ENCODE results near the gene POFUT2. TPM values are rescaled to one million over a fixed set of nuclear protein-coding genes. Genes with fewer than 3 reads are reported as not detected.

The POFUT2 gene
- total RNA-seq, 1 experiment from 2014 or later = 33.0 TPM

DNA sequence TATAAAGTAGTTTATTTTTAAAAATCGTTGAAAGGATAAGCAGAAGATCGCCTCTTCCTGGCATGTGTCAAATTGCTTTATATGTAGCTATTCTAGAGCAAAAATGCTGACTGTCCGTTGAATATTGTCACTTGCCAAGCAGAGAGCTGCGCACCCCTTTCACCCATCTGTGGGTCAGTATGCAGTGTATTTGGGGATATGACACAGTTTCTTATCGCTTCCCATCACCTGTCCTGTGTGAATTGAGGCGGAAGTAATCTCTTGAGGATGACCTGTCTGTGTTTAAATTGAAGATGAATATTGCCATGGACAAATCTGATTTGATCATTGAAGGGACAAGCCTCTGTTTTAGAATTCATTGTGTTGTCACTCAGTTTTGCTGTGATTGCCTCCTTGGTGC is 52.2 kb downstream of the POFUT2 start:
- Histone ChIP-seq H3K4me3 (no peak overlapping the region), H3K36me3 (no peaks in the 10 kb centered on the region), H3K27me3 (peaks cover 10% of the 10 kb centered on the region), H3K9me3 (peaks cover 4% of the 10 kb centered on the region)
- DNase-seq = no peak

DNA sequence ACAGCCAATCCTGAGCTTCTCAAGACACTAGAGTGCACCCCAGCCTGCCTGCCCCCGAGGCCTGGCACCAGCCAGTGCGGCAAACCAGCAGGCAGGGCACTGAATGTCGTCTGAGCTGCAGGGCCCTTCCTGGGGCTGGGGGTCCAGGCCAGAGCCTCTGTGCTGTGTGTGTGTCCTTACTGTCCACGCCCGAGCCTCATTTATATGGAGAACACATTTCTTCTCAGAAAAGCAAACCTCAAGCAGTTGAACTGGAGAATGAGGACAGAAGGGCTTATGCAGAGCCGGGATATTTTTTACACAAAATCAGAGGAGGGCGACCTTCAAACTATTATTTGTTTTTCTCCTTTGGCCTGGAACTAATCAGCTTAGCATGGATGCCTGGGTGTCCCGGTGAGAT is 52.7 kb downstream of the POFUT2 start:
- Histone ChIP-seq H3K9me3 (peaks cover 4% of the 10 kb centered on the region), H3K36me3 (no peaks in the 10 kb centered on the region), H3K4me3 (no peak overlapping the region), H3K27me3 (peaks cover 10% of the 10 kb centered on the region)
- no peak for DNase-seq

DNA sequence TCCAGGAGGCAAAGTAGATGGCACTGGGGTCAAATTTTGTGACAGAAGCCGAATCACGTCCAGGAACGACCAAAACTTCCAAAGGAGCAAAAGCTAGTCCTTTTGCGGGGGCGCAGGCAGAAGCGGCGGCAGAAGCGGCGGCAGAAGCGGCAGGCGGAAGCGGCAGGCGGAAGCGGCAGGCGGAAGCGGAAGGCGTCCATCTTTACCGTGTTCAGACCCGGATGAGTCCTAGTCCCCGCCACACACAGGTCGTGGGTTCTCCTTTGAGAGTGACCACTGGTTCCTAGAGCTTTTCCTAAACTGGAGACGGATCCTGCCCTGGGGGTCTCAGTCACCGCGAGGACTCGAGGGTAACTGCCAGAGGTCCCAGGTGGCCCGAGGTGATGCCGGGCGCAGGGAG is 53.6 kb downstream of the POFUT2 start:
- Histone ChIP-seq H3K4me3 (no peak overlapping the region), H3K9me3 (peaks cover 4% of the 10 kb centered on the region)
- no peak for DNase-seq

DNA sequence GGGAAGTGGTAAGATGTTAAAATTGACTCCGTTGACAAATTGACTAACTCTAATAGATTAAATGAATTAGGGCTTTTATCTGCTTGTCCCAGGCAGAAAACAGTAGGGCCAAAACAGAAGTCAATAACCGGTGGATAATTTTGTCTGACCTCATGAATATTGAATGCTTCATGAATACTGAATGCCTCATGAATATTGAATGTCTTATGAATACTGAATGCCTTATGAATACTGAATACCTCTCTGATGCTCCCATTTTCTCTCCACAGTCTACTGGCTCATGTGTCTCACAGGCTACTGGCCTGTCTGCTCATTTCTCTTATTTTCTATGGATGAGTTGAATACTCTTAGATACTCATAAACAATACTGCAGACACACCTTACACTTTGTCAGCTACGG is 56.0 kb downstream of the POFUT2 start:
- no peak for DNase-seq
- Histone ChIP-seq H3K36me3 (no peaks in the 10 kb centered on the region), H3K9me3 (no peaks in the 10 kb centered on the region), H3K27me3 (peaks cover 7% of the 10 kb centered on the region; the same call in 1 of the 2 replicates), H3K4me3 (no peak overlapping the region)

More for the DNA sequence above, 53.6 kb downstream of the POFUT2 start:
- no peaks in the 10 kb centered on the region for H3K36me3 ChIP-seq
- peaks cover 10% of the 10 kb centered on the region for H3K27me3 ChIP-seq

DNA sequence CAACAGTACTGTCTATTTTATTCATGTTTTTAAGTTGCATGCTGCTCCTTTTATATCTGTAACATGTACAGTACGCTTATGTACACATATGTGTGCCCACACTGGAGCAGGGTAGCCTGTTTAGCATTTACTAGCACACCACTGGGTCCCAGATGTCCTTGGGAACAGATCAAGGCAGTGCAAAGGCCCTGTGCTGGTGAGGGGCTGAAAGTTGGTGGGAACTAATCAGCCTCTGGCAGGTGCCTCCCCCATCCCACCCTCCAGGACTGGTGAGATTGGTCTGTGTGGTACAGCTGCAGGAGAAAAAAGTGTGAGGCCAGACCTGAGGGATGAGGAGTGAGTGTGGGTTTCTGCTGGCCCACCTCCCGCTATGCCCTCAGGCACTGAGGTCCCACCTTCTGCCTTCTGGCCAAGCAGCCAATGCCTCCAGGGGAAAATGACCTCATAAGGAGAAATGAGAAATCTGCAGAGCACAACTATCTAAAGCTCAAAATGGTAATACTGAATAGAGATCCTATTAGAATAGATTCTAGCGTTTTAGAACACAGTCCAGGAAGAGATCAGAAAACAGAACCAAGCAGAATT is 58.9 kb downstream of the POFUT2 start:
- Histone ChIP-seq H3K9me3 (no peaks in the 10 kb centered on the region), H3K36me3 (no peaks in the 10 kb centered on the region), H3K27me3 (peaks cover 5% of the 10 kb centered on the region; the same call in 1 of the 2 replicates), H3K4me3 (no peak overlapping the region)
- no peak for DNase-seq

DNA sequence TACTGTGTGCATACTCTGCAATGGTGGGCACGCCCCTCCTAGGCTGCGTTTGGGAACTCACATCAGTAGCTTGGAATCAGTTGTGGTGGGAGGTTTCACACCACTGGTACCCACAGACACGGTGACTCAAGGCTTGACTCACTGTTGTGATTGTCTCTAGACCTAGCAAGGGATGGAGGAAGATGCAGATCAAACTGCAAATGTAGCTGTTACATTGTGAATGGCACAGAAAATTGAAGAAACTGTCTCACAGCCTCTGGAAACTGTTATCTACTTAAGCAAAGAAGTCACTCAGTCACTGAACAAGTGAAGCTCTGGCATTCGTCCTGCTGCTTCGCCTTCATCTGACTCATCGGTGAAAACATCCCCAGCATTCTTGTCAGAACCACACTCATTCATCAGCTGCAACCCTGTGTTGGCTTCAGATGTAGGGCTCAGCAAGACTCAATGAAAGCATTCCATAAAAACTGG is 59.5 kb downstream of the POFUT2 start:
- peak; percentile 90 for DNase-seq
- Histone ChIP-seq H3K27me3 (peaks cover 2% of the 10 kb centered on the region; the same call in 1 of the 2 replicates), H3K36me3 (no peaks in the 10 kb centered on the region), H3K9me3 (no peaks in the 10 kb centered on the region), H3K4me3 (no peak overlapping the region)

DNA sequence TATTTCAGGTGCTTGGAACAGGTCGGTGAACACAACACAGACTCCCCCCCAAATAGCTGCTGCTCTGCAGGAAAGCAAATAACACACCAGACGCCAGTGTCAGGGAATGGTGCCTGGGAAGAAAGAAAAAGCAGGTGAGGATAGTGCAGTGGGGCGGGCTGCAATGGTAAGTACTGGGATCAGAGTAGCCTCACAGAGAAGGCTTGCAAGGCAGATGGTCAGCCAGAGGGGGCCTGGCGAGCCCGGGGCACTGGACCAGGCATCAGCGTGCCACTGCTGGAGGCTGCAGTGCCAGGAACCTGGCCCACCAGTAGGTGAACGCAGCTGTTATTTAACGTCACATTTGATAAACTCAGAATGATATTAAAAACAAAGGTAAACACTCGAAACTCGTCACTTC is 60.0 kb downstream of the POFUT2 start:
- Histone ChIP-seq H3K4me3 (no peak overlapping the region), H3K36me3 (no peaks in the 10 kb centered on the region), H3K9me3 (no peaks in the 10 kb centered on the region), H3K27me3 (no peaks in the 10 kb centered on the region)
- no peak for DNase-seq

DNA sequence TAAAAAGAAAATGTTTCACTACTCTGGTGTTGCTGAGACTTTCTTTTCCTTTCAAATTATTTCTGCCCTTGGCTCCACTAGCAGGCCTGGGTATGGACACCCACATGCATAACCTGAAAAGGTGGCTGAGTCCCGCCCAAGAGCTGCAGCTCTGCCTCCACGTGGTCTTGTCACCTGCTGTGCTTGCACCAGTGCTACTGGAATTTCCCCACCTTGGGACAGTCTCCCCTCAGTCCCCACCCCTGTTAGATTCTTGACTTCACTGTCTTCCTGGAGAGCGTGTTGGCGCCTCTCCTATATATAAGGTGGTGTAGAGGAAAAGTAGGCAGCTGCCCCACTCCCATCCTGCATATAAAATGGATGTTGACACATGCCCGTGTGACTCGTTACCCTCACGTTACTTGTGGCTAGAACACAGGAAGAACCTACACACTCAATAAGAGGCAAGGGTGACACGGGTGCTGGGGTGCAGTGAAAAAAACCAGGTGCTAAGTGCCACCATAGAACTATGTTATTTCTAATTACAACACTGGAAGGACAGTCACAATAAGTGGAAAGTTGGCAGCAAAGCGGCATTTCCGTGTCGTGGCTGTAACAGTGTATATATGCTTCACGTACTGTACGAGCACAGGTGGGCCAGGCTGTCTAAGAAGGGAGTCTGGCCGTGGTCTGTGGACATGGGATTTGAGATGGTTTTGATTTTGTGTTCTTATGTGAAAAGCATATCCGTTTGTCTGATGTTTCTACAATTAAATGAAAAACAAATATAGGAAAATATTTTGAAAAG is 61.0 kb downstream of the POFUT2 start:
- Histone ChIP-seq H3K27me3 (no peaks in the 10 kb centered on the region), H3K9me3 (no peaks in the 10 kb centered on the region), H3K4me3 (no peak overlapping the region), H3K36me3 (no peaks in the 10 kb centered on the region)
- DNase-seq = peak; percentile 16

DNA sequence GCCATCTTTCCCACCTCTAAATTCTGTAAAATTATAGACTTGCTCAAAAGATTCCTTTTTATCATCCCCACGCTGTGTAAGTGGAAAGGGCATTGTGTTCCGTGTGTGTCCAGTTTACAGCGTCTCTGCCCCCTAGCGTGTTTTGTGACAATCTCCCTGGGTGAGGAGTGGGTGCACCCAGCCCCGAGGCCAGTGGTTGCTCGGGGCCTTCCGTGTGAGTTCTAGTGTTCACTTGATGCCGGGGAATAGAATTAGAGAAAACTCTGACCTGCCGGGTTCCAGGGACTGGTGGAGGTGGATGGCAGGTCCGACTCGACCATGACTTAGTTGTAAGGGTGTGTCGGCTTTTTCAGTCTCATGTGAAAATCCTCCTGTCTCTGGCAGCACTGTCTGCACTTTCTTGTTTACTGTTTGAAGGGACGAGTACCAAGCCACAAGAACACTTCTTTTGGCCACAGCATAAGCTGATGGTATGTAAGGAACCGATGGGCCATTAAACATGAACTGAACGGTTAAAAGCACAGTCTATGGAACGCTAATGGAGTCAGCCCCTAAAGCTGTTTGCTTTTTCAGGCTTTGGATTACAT is 61.9 kb downstream of the POFUT2 start:
- DNase-seq = no peak
- Histone ChIP-seq H3K4me3 (no peak overlapping the region), H3K9me3 (no peaks in the 10 kb centered on the region), H3K36me3 (no peaks in the 10 kb centered on the region), H3K27me3 (no peaks in the 10 kb centered on the region)

DNA sequence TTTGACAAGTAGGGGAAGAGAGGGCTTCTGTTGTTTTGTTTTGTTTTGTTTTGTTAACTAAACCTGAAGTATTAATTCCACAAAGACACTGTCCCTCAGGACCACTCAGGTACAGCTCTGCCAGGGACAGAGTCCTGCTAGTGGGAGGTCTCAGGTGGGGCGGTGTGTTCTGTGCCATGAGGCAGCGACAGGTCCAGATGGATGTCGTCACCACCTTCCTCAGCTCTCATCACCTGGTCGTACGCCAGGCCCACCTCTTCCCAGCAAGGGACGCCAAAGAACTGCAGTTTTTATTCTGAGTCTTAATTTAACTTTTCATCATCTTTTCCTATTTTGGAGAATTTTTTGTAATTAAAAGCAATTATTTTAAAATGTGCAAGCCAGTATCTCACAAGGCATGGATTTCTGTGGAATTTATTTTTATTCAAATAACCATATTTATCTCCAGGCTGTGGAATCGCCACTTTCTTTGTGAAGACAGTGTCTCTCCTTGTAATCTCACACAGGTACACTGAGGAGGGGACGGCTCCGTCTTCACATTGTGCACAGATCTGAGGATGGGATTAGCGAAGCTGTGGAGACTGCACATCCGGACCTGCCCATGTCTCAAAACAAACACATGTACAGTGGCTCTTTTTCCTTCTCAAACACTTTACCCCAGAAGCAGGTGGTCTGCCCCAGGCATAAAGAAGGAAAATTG is 62.5 kb downstream of the POFUT2 start:
- Histone ChIP-seq H3K9me3 (no peaks in the 10 kb centered on the region), H3K4me3 (no peak overlapping the region), H3K27me3 (no peaks in the 10 kb centered on the region), H3K36me3 (no peaks in the 10 kb centered on the region)
- DNase-seq = no peak

DNA sequence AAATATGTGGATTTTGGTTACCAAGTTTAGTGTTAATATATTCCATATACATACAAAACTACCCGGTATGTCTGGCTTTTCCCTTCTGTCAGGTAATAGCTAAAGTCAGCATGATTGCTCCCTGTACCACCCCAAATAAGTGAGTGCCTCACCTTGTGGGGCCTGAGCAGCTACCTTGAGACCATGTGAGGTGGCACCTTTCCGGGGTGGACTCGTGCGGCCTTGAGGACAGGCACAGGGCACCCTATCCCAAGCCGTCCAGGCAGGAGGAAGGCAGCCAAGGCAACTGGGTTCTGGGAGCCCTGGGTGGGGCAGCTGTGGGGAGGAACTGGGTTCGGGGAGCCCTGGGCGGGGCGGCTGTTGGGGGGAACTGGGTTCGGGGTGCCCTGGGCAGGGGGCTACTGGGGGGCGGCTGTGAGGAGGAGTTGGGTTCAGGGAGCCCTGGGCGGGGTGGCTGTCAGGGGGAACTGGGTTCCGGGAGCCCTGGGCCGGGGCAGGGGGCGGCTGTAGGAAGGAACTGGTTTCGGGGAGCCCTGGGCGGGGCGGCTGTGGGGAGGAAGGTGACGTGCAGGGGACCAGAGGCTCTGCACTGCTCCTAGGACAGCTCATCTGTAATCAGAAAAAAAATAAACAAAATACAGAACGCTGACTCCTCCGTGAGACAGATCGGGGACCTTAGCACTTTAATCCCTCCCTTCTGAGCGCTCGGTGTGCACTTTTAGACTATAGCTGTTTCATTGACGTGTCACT is 63.3 kb downstream of the POFUT2 start:
- Histone ChIP-seq H3K27me3 (no peaks in the 10 kb centered on the region), H3K9me3 (no peaks in the 10 kb centered on the region), H3K4me3 (no peak overlapping the region), H3K36me3 (no peaks in the 10 kb centered on the region)
- peak; percentile 23 for DNase-seq

DNA sequence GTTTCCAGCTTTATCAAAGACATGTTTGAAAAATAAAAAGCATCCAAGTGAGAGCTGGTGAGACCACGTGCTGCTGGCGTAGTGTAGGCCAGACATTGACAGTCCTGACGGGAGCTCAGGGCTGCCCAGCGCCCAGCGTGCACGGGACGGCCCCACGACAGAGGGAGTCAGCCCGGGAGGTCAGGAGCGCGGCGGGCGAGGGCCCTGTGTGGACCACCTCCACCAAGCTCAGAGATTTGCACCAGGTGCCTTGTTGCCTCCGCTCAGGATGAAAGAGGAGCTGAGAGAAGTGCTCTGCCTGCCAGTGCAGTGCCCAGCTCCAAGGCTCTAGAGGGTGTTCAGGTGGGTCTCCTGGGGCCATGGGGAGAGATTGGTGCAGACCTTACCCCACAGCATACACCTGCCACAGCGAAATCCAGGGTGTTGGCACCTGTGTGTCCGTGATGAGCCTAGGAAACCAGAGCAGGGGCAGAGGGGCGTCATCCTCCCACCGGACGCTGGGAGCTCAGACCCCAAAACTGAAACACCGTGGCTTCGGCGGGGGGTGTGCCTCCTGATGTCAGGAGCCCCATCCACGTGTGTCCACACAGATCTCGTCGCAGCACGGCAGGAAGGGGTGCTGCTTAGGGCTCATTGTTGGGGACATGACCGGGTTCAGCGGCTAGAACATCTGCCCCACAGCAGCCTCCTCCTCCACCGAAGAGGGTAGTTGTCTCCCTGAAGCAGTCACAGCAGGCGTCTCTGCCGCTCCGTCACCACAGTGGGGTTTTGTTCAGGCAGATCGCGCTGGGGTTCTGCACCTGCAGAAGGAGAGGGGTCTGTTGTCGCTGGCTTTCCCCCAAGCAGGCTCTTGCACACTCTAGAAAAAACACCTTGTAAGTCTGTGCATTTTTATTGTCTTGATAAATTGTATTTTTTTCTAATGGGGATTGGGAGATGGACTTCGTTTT is 64.2 kb downstream of the POFUT2 start:
- Histone ChIP-seq H3K27me3 (no peaks in the 10 kb centered on the region), H3K4me3 (no peak overlapping the region), H3K36me3 (no peaks in the 10 kb centered on the region), H3K9me3 (no peaks in the 10 kb centered on the region)
- no peak for DNase-seq

DNA sequence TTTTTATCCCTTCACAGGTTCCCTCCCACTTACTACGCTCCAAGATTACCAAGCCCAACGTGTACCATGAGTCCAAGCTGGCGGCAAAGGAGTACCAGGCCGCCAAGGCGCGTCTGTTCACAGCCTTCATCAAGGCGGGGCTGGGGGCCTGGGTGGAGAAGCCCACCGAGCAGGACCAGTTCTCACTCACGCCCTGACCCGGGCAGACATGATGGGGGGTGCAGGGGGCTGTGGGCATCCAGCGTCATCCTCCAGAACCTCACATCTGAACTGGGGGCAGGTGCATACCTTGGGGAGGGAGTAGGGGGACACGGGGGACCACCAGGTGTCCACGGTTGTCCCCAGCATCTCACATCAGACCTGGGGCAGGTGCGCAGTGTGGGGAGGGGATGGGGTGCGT is 65.7 kb downstream of the POFUT2 start:
- no peaks in the 10 kb centered on the region for H3K36me3 ChIP-seq
- peaks cover 12% of the 10 kb centered on the region for H3K9me3 ChIP-seq
- no peak overlapping the region for H3K4me3 ChIP-seq
- H3K27me3 ChIP-seq = no peaks in the 10 kb centered on the region
- DNase-seq = no peak

DNA sequence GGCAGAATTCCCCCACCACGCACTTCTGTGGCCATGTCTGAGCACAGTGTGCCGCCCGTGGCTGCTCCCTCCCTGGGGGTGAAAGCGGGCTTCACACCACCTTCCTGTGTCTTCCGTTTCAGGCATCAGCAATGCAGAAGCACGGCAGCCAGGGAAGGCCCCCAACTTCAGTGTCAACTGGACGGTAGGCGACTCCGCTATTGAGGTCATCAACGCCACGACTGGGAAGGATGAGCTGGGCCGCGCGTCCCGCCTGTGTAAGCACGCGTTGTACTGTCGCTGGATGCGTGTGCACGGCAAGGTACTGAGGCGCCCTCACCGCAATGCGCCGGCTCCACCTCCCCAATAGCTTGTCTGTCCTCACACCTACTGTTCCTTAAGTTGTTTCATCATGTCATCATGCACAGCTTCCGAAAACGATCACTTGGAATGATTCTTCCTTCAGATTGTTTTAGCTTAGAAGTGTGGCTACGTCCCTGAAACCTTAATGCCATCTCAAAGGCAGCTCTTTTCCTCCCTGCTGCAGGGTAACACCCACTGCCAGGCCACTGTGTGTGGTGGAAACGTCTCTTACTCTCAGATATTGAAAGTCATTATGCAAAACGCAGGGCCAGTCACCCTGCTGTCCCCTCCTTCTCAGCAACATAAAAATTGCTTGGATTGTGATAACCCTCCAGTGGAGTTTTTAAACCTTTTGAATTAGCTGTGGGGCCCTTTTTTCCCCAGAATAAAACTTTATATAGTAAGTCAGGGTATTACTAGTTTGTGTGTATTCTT is 66.8 kb downstream of the POFUT2 start:
- Histone ChIP-seq H3K36me3 (no peaks in the 10 kb centered on the region), H3K9me3 (peaks cover 14% of the 10 kb centered on the region), H3K4me3 (no peak overlapping the region), H3K27me3 (no peaks in the 10 kb centered on the region)
- DNase-seq = no peak

DNA sequence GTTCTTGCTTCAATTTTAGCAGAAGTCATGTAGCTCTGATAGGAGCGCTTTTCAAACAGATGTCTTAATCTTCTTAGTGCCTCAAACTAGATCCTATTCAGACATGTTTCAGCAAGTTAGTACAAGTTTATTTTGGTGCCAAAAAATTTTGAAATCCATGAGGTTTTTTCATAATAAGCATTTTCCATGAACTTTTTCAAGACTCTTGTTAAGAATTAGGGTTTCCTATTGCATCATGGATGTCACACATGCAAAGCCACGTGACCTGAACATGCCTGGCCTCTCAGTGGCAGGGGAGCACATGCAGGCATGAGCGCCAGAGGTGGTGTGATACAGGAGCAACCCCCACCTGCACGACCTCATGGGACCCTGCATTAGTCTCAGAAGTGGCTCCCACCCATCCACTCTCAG is 67.6 kb downstream of the POFUT2 start:
- no peak overlapping the region for H3K4me3 ChIP-seq
- peaks cover 16% of the 10 kb centered on the region for H3K9me3 ChIP-seq
- no peaks in the 10 kb centered on the region for H3K27me3 ChIP-seq
- DNase-seq = no peak
- H3K36me3 ChIP-seq = no peaks in the 10 kb centered on the region

Measured in MG63 (cell line).